HG03565 (cell line): ENCODE results near the gene ITPK1.

Experiments used
- ATAC-seq: cut with Tn5 transposase; IDR thresholded peaks from one replicate; pipeline ENCODE4 v1.9.1; 2021; ENCODE audit warnings: mild to moderate bottlenecking, moderate library complexity; ENCODE audit not compliant: unreplicated experiment

Gene ITPK1

GRCh38 chr14:93012506-93012905, 103.2 kb downstream of the ITPK1 start:
- no peak for ATAC-seq

- no peak for ATAC-seq
These were observed 103.9 kb downstream of the ITPK1 start for GRCh38 chr14:93011650-93012325.

GRCh38 chr14:93011141-93011529, 104.6 kb downstream of the ITPK1 start:
- no peak for ATAC-seq

DNA sequence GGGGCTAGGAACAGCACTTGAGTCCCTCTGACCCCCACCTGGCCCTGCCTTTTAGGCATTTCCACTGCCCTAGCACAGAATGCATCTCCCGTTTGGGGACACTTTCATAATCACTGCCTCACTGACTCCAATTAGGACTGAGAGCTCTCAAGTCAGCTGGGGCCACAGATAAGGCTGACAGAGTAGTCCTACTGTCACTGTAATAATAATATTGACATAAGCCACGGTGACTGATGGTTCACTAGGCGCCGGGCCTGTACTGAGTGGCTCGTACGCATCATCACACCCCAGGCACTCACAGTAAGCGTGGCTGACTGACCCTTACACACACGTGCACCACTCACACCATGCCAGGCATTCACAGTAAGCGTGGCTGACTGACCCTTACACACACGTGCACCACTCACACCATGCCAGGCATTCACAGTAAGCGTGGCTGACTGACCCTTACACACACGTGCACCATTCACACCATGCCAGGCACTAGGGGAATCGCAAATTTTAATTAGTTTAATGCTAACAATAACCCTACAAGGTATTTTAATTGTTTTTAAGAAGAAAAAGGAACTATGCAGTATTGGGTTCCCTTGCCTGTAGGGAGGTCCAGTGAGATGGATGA, 105.1 kb downstream of the ITPK1 start:
- ATAC-seq = no peak

DNA sequence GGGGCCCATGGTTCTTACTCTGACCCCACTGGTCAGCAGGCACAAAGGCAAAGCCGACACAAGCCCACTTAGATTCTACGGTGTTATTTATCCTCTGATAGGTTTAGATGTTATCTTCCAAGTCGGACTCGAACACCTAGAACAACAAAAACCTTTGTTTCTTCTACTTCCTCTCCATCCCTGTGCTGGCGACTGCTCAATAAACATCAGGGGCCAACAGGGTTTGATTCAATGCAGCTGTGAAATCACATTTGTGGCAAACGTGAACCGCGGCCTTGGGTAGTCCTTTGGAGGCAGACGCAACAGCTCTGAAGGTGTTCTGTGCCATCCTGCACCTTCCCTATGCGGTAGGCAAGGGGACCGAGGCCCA, 105.6 kb downstream of the ITPK1 start:
- no peak for ATAC-seq

DNA sequence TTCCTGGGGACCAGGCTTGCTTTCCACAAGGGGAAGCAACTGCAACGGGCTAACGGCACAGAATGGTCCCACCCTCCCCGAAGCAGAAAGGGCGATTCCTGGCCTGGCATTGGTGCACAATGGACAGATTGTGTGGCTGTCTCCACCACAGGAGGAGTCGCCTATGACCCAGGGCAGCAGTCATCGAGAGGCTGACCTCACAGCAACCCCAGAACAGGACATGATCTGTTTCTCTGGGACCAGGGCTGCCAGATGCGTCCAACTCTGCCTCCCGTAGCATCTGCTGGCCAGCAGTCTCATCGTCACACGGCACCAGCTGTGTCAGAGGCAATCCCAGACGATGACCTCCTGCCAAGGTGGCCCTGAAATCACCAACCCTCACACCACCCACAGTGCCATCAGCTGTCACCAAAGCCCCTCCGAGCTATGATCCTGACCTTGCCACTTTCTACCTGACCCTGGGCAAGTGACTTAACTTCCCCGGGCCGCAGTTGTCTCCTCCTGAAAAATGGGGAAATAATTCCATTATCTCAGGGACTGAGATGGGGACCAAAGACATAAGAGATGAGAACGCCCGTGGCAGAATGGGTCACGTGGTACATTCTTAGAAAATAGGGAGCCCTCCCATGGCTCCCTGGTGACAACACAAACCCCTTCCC, 106.1 kb downstream of the ITPK1 start:
- ATAC-seq = no peak

DNA sequence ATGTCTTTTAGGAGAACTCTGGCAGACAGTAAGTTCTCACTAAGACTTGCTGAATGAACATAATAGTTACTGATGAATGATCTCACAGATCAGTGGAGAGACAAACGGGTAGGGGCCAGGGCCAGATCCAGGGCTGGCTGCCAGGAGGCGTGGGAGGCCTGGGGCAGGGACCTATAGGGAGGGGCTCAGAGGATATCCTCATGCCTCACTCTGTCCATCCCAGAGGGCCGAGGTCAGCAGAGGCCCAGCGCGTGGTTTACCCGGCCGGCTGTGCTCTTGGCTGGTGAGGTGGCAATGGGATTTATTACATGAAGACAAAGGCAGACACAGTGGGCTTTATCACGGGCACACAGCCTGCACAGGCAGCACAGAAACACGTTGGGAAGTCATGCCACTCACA, 107.3 kb downstream of the ITPK1 start:
- no peak for ATAC-seq

- no peak for ATAC-seq
These were observed 108.3 kb downstream of the ITPK1 start for GRCh38 chr14:93007225-93007997.

GRCh38 chr14:93006567-93007051, 109.1 kb downstream of the ITPK1 start:
- no peak for ATAC-seq

DNA sequence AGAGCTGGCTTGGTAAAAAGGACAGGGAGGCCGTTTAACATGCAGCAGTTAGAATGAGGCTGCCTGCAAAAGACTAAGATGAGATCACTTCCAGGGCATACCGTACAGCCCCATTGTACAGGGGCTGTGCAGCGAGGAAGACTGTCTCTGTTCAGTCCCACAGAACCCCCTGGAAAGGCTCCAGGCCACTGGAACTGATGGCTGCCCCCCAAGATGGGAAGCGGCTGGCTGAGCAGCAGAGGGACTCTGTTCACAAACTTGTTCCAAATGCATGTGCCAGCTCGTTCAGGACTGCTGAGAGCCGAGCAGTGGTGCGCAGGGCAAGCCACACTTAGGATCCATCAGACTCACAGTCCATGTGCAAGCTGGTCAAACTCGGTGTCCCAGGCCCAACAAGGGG, 109.9 kb downstream of the ITPK1 start:
- ATAC-seq = no peak

DNA sequence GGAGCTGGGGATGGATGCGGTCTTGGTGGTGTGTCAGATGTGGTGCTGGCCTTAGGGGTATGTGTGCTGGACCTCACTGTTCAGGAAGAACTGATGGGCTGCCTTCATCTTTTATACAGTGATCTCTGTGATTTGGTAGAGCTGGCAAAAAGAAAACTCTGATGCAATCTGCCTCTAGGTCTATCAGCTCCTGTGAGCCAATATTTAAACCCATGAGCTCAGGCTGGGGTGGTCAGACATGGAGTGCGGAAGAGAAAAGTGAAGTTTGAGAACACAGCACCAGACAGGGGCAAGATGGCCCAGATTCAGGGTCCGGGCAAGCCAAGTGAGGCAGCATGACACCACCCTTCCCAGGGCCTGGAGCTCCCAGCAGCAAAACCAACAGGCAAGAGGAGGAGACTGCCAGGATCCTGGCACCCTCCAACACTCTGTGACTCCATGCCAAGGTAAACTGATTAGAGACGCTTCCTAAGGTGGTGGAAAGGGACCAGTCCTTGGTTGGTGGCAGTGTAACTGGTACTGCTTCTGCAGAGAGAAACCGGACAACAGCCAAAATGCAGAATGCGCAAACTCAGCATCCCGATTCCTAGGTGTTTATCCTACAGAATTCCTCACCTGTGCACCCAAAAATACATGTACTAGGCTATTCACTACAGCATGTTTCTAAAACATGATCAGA, 110.5 kb downstream of the ITPK1 start:
- ATAC-seq = no peak

DNA sequence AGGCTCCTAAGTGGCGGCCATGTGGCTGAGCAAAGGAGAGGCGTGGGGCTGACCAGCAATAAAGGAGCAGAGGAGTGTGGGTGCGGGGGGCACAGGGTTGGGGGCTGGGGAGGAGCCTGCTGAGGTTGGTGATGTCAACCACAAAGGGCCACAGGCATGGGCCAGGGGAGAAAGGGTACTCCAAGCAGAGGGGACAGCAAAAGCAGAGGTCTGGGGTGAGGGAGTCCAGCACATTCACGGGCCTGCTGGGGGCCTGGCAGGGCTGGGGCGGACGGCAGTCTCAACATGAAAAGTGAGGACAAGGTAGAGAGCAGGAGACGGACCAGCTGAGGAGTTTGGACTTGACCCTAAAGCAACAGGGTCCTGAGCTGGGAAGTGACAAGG, 111.0 kb downstream of the ITPK1 start:
- ATAC-seq = no peak

- ATAC-seq = no peak
These were observed 111.6 kb downstream of the ITPK1 start for GRCh38 chr14:93003945-93004698.

- ATAC-seq = no peak
These were observed 112.8 kb downstream of the ITPK1 start for GRCh38 chr14:93002851-93003298.

DNA sequence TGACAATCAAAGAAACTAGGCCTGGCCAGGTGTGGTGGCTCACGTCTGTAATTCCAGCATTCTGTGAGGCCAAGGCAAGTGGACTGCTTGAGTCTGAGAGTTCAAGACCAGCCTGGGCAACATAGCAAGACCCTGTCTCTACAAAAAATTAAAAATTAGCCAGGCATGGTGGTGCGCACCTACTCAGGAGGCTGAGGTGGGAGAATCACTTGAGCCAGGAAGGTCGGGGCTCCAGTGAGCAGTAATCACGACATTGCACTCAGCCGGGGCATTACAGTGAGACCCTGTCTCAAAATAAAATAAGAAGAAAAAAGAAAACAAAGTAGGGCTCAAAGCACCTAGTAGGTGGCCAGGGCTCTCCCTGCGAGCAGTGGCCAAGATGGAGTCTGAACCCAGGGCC, 113.7 kb downstream of the ITPK1 start:
- ATAC-seq = no peak

DNA sequence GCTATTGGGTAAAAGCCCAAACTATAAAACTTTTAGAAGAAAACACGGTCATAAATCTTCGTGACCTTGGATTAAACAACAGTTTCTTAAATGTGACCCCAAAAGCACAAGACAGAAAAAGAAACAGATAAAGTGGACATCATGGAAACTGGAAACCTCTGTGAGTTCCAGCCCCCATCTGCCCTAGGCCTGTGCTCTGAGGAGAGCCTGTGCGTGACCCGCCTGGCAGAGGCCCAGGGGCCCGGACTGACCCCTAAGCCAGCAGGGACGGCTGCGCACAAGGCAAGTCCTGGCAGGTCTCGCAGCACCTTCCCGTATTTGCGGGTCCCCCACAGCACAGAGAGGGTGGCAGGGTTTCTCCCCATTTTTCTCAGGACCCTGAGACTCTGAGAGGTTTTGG, 116.8 kb downstream of the ITPK1 start:
- no peak for ATAC-seq

DNA sequence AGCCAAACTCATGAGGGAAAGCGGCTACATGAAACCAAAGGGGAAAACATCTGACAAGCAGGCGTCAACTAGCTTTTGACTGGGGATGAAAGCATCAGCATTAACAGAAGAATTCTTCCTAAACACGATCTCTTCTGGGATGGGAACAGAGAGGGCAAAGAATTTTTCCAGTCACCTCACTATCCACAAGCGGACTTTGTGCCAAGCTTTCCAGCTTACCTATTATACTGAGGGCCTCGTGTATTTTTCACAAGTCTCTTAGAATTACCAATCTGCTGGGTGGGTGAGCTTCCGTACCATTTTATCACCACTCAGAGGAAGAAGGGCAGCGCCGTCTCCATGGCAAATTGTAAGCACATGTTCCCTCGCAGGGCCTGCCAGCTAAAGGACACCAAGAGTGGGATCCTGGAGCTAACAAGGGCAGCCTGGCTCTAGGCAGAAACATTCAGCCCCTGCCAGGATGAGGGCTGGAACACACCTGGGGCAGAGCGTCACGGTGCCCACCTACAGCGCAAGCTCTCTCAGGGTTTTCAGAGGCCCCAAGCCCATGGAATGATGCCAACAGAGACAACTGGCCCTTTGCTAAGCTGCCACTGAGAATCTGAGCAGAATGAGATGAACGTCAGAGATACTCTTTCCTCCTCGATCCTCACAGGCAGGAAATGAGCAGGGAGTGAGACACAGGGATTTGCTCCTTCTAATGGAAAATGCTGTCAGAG, 118.2 kb downstream of the ITPK1 start:
- ATAC-seq = no peak

- no peak for ATAC-seq
These were observed 120.1 kb downstream of the ITPK1 start for GRCh38 chr14:92995620-92996019.

- no peak for ATAC-seq
These were observed 120.8 kb downstream of the ITPK1 start for GRCh38 chr14:92994942-92995341.
